K562 treated with DMSO at 1 percent for 24 hours (cell line): ENCODE data around the gene LRRN1. TPM values are rescaled to one million over a fixed set of nuclear protein-coding genes. Genes with fewer than 3 reads are reported as not detected.

ENCODE experiments used
- total RNA-seq: library from RNA; unstranded; fragments of 300-600 nt; gene quantifications from 2 replicates; pipeline ENCODE4 v1.2.3, GENCODE V29; 2022; ENCODE audit warnings: low read depth; ENCODE audit not compliant: insufficient read depth

LRRN1 gene
- not detected in 2 replicates for total RNA-seq

DNA sequence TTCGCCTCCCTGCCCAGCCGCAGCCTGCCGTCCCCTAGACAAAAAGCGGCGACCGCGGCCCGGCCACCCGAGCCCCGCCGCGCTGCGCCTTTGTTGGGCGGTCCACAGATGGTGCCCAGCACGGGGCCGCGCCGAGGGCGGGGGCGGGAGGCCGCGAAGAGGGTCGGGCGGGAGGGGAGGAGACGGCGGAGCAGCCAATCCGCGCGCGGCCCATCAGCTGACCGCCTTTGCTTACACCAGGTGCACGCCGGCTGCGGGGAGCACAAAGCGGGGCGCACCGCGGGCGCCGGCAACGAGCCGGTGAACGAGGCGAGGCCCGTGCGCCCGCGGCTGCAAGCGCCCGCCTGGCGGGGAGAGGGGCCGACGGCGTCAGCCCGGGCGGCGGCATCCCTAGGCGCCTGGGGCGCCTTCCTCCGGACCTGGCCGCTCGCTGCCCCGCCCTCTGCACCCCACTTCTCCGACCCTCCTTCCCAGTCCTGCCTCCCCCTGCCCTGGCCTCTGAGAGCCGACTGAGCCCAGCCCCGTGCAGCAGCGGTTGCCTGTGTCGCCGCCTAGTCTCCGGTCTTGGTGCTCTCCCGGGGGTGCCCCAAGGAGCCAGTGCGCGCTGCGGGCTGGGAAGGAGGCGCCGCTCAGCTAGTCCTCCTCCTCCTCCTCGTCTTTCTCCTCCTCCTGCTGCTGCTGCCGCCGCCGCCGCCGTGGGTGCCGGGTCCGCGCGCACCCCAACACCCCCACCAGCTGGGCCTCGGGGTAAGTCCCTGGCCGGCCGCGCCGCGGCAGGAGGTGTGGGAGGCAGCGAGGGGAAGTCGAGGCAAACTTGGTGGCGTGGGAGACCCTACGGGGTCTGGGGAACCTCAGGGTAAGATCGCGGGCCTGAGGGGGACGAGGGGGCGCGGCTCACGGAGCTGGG, at the start of gene LRRN1:
TSS of gene LRRN1 (plus strand) at position 259 of the 907 bp plus-strand sequence. CDS start 45,211 bp downstream, outside the sequence.

